DMS153 (cell line): Measurements from ENCODE around the gene KRT74.
A peak's percentile ranks its signal among the peaks of the same experiment; 100 is the strongest.

ENCODE experiments used
- DNase-seq: peaks from one replicate; lab custom pipeline; 2025; lab: John Stamatoyannopoulos, UW

KRT74 gene

GRCh38 chr12:52573306-52573705, 337 bp downstream of the KRT74 start:
- no peak for DNase-seq

- DNase-seq: no peak
These were observed 3.1 kb downstream of the KRT74 start for GRCh38 chr12:52570511-52570910.

- no peak for DNase-seq
These were observed 5.5 kb downstream of the KRT74 start for GRCh38 chr12:52568111-52568510.

- DNase-seq: no peak
These were observed 6.8 kb downstream of the KRT74 start for GRCh38 chr12:52566847-52567291.

- DNase-seq: no peak
These were observed 9.1 kb downstream of the KRT74 start for GRCh38 chr12:52564582-52564981.

GRCh38 chr12:52561880-52562449, 11.7 kb downstream of the KRT74 start:
- no peak for DNase-seq

- DNase-seq: no peak
These were observed 13.7 kb downstream of the KRT74 start for GRCh38 chr12:52559979-52560378.

GRCh38 chr12:52558781-52559445, 14.7 kb downstream of the KRT74 start:
- no peak for DNase-seq

- DNase-seq: no peak
These were observed 16.2 kb downstream of the KRT74 start for GRCh38 chr12:52557476-52557875.

GRCh38 chr12:52555577-52555976, 18.1 kb downstream of the KRT74 start:
- DNase-seq: no peak

- DNase-seq: no peak
These were observed 20.9 kb downstream of the KRT74 start, which contains the start of gene KRT71 for GRCh38 chr12:52552681-52553195. TSS of gene KRT71 (minus strand) at chr12:52553145. CDS start at chr12:52553077, 68 bp downstream.

GRCh38 chr12:52552055-52552454, 21.6 kb downstream of the KRT74 start:
- no peak for DNase-seq

GRCh38 chr12:52551216-52551865, 22.3 kb downstream of the KRT74 start:
- DNase-seq: no peak

GRCh38 chr12:52546126-52546525, 27.5 kb downstream of the KRT74 start:
- DNase-seq: no peak

GRCh38 chr12:52543985-52544883, 29.4 kb downstream of the KRT74 start:
- no peak for DNase-seq

GRCh38 chr12:52542785-52543318, 30.8 kb downstream of the KRT74 start:
- DNase-seq: no peak

GRCh38 chr12:52542157-52542556, 31.5 kb downstream of the KRT74 start:
- no peak for DNase-seq

- DNase-seq: no peak
These were observed 31.9 kb downstream of the KRT74 start for GRCh38 chr12:52541709-52542108.

- DNase-seq: no peak
These were observed 33.1 kb downstream of the KRT74 start for GRCh38 chr12:52540531-52540930.

GRCh38 chr12:52539821-52540173, 33.8 kb downstream of the KRT74 start:
- DNase-seq: no peak

GRCh38 chr12:52539083-52539820, 34.4 kb downstream of the KRT74 start:
- DNase-seq: peak; percentile 70
